ENCODE results near the gene CCAR1.
"Not testable (repeated sequence)": the region's sequence is repeated elsewhere in the genome, so short reads cannot be mapped to it uniquely, and the experiment has no call there.

CCAR1 gene

DNA sequence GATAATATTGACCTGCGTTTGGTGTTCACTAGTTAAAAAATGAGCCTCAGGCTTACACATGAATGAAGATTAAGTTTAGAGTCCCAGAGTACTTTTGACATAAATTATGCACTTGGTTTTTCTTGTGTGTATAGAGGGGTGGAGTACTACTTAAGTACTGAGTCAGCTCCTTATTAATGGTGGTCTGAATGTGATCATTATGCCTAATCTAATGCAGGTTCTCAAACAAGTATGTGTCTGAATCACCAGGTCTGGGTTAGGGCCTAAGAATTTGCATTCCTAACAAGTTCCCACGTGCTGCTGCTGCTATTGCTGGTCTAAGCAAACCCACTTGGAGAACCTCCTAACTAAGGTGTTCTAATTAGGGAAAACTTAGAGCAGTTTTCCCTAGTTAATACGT lies 75.6 kb downstream of the CCAR1 start:
- Histone ChIP-seq H3K27ac (no peak overlapping the region), H3K4me3 (no peak overlapping the region)
- TF ChIP-seq, protein P1, sequence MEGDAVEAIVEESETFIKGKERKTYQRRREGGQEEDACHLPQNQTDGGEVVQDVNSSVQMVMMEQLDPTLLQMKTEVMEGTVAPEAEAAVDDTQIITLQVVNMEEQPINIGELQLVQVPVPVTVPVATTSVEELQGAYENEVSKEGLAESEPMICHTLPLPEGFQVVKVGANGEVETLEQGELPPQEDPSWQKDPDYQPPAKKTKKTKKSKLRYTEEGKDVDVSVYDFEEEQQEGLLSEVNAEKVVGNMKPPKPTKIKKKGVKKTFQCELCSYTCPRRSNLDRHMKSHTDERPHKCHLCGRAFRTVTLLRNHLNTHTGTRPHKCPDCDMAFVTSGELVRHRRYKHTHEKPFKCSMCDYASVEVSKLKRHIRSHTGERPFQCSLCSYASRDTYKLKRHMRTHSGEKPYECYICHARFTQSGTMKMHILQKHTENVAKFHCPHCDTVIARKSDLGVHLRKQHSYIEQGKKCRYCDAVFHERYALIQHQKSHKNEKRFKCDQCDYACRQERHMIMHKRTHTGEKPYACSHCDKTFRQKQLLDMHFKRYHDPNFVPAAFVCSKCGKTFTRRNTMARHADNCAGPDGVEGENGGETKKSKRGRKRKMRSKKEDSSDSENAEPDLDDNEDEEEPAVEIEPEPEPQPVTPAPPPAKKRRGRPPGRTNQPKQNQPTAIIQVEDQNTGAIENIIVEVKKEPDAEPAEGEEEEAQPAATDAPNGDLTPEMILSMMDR (IDR thresholded peaks at IDR 0.05): no peak
- DNase-seq (ENCODE audit: low spot score): no peak

DNA sequence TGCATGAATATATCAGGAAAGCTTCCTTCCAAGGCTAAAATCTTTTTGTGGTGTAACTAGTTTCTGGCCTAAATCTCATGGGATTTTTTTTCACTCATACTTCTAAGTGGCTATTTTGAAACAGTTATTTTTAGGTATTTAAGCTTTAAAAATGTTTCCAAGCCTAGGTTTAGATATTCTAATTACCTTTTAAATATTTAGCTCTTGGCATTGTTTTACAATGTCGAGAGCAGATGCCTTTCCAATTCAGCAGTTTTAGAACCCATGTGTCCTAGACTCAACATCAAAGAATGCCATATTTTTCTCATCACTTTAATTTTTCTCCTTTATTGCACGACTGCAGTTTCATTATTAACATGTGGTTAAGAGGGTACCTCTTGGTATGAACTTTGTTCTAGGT lies 79.2 kb downstream of the CCAR1 start:
- TF ChIP-seq, protein P1 (IDR thresholded peaks at IDR 0.05): no peak

DNA sequence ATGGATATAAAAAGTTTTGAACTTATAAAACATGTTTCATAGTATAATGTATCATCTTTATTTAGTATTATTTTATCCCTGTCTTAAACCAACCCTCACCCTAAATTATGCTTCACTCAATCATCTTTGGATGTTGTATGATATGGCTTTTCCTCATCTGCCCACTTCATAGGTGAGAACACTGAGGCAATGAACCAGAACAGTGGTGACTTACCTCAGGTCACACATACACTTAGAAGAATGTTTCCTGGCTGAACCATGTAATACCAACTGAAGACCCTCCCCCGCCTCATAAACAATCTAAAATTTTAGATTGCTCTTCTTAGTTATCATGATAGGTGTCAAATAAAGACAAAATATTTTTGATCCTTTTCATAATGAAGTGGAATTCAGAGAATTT lies 83.7 kb downstream of the CCAR1 start:
- TF ChIP-seq, protein P1 (IDR thresholded peaks at IDR 0.05): no peak
- DNase-seq (ENCODE audit: low spot score): no peak
- Histone ChIP-seq H3K4me3 (no peak overlapping the region), H3K27ac (no peak overlapping the region)

More for the DNA sequence above, 79.2 kb downstream of the CCAR1 start:
- H3K27ac ChIP-seq: no peak overlapping the region
- DNase-seq (ENCODE audit: low spot score): no peak
- H3K4me3 ChIP-seq: no peak overlapping the region

DNA sequence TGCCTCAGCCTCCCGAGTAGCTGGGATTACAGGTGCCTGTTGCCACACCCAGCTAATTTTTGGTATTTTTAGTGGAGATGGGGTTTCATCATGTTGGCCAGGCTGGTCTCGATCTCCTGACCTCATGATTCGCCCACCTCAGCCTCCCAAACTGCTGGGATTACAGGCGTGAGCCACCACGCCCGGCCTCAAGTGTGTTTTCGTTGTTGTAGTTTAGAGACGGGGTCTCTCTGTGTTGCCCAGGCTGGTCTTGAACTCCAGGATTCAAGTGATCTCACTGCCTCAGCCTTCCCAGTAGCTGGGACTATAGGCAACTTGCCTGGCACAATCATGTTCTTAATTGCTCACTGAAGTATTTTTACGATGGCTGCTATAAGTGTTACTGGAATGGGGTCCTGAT lies 89.8 kb downstream of the CCAR1 start:
- H3K4me3 ChIP-seq; DNase-seq (ENCODE audit: low spot score); H3K27ac ChIP-seq: not testable (repeated sequence)

DNA sequence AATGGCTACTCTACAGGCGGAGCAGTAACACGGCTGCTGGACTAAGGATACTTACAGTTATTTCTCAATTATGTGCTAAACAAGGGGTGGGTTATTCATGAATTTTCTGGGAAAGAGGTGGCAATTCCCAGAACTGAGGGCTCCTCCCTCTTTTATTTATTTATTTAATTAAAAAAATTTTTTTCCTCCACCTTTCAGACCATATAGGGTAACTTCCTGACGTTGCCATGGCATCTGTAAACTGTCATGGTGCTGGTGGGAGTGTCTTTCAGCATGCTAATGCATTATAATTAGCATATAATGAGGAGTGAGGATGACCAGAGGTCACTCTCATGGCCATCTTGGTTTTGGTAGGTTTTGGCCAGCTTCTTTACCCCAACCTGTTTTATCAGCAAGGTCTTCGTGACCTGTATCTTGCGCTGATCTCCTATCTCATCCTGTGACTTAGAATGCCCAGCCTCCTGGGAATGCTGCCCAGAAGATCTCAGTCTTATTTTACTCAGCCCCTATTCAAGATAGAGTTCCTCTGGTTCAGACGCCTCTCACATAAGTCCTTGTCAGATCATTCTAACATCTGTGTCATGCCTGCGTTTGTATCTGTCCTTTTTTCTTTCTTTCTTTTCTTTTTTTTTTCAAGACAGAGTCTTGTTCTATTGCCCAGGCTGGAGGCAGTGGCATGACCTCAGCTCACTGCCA lies 90.4 kb downstream of the CCAR1 start:
- no peak for DNase-seq (ENCODE audit: low spot score)
- no peak overlapping the region for H3K4me3 ChIP-seq
- no peak overlapping the region for H3K27ac ChIP-seq
- TF ChIP-seq, protein P1 (IDR thresholded peaks at IDR 0.05): no peak

DNA sequence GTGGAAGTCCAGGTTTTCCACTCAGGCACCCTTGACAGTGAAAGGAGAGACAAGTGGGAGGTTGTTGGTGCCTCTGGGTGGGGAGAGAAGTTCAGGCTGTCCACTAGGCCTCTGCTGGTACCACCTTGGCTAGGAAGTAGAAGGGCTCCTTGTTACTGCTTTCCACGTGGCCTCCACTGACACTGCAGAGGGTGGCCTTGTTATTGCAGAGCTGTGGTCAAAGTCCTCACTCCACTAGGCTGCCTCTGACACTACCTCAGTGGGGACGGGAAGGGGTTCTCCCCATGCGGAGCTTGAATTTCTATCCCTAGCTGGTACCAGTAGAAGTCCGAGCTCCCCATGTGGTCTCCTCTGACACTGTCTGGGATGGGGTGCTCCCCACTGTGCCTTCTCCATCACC lies 91.4 kb downstream of the CCAR1 start:
- Histone ChIP-seq H3K27ac (no peak overlapping the region), H3K4me3 (no peak overlapping the region)
- DNase-seq (ENCODE audit: low spot score): no peak
- TF ChIP-seq, protein P1 (IDR thresholded peaks at IDR 0.05): no peak

DNA sequence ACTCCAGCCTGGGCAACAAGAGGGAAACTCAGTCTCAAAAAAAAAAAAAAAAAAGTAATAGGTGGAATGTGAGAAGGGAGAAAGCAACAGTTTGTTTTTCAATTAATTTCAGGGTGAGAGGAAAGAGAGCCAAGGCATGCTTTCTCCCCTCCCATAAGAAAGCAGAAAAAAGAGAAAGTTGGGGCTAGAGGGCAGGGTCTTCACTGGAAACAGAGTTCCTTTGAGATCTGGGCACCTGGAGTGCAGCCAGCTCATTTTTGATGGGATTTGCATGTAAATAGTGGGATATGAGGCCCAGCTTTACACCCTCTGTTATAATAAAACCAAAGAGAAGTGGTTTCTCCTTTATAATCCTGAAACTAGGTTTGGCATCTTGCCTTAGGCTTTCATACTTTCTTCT lies 92.5 kb downstream of the CCAR1 start:
- no peak overlapping the region for H3K27ac ChIP-seq
- no peak for DNase-seq (ENCODE audit: low spot score)
- no peak overlapping the region for H3K4me3 ChIP-seq
- TF ChIP-seq, protein P1 (IDR thresholded peaks at IDR 0.05): no peak
